Ovary (tissue), 3 donors: ENCODE results near the gene PDE4D.

ENCODE experiments used
- CTCF ChIP-seq, 3 donors: fragments of 450-650 bp in 2 of 3; fragments of 200-600 bp in 1 of 3; IDR thresholded peaks; one replicate each; pipeline versions ENCODE4 v1.5.1 to v1.8.0; 2016 to 2022; ENCODE audit warnings: antibody characterized with exemption in 3 of 3, mild to moderate bottlenecking in 1 of 3
- EP300 ChIP-seq: sonication (generic); formaldehyde crosslinking; IDR thresholded peaks from one replicate; pipeline ENCODE4 v1.6.1; 2017; ENCODE audit warnings: antibody characterized with exemption
- POLR2A ChIP-seq: fragments of 450-650 bp; IDR thresholded peaks from one replicate; pipeline ENCODE4 v1.6.1; 2017; ENCODE audit warnings: antibody characterized with exemption, mild to moderate bottlenecking, moderate library complexity
- donor health status: DM: no; HTN: no; CAD: no.

GRCh38 chr5:59207401-59207800, 686.1 kb downstream of the PDE4D start:
- TF ChIP-seq POLR2A = no peak
- no peak for TF ChIP-seq CTCF (IDR thresholded peaks at IDR 0.05)
- no peak for TF ChIP-seq EP300
